ENCODE results near the gene TMEM87B. TPM values are rescaled to one million over a fixed set of nuclear protein-coding genes. Genes with fewer than 3 reads are reported as not detected.
A peak's percentile ranks its signal among the peaks of the same experiment; 100 is the strongest.

The TMEM87B gene
- total and polyA plus RNA-seq, 4 donors: 11.2 to 26.4 (median 18.1) TPM

DNA sequence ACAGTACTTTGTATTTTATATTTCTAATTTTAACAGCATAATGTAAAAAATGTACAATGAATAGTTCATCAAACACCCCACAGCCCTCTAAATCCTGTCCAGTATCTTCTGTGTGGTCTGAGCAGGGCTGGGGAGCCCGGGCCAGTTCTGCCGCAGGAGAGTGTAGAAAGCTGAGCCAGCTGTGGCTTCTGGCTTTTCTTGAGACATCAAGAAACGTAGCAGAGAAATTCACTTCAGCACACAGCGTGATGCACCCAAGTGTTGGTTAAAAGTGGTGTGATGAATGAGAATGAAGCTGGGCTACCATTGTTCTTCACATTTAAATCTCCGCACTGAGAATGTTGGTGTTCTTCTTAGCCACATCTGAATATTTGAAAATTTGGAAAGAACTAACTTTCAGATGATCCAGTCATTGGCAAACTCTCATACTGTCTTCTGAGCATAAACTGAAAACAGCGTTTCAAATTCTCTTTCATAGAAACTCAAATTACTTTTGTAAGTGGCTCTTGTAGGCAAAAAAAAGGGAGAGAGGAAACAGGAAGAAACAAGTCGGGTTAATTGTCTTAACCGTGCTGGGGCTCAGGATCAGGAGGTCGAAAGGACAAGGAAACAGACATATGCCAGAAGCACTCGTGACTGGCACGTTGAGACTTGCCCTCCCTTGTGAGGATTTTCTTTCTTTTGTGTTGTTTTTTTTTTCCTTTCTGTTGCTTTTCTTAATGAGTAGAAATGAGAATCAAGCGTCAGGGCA lies 23.4 kb upstream of the TMEM87B start:
- 10 to 11% methylated on average over 12 of the region's 12 CpGs for WGBS, 2 donors
- H3K27me3 ChIP-seq (ENCODE audit: control insufficient read depth in 3 of 3, insufficient read depth in 3 of 3, low read length in 2 of 3): no peaks in the 10 kb centered on the region
- H3K4me3 ChIP-seq: no peak overlapping the region
- H3K4me1 ChIP-seq (ENCODE audit: control insufficient read depth in 5 of 5, insufficient read depth in 5 of 5, low read length in 5 of 5): peaks cover 0 to 17% (median 4%) of the 10 kb centered on the region in 5 donors
- peak overlapping the region in 1 of 2 donors; percentile 48 for H3K27ac ChIP-seq (ENCODE audit: low read depth in 1 of 2, low read length in 1 of 2)
- peak; percentile 38 for ATAC-seq (ENCODE audit: insufficient read depth, low FRiP score)
- no peak overlapping the region for H3K9ac ChIP-seq (ENCODE audit: insufficient read depth in 1 of 2, low read length in 2 of 2)
- peak; percentile 46 to 81 (median 65) for DNase-seq
- no peaks in the 10 kb centered on the region for H3K9me3 ChIP-seq (ENCODE audit: control insufficient read depth in 4 of 4, insufficient read depth in 3 of 4, low read length in 3 of 4)
- H3K36me3 ChIP-seq (ENCODE audit: control insufficient read depth in 4 of 4, insufficient read depth in 4 of 4, low read length in 4 of 4): no peaks in the 10 kb centered on the region
- TF ChIP-seq, protein P1, sequence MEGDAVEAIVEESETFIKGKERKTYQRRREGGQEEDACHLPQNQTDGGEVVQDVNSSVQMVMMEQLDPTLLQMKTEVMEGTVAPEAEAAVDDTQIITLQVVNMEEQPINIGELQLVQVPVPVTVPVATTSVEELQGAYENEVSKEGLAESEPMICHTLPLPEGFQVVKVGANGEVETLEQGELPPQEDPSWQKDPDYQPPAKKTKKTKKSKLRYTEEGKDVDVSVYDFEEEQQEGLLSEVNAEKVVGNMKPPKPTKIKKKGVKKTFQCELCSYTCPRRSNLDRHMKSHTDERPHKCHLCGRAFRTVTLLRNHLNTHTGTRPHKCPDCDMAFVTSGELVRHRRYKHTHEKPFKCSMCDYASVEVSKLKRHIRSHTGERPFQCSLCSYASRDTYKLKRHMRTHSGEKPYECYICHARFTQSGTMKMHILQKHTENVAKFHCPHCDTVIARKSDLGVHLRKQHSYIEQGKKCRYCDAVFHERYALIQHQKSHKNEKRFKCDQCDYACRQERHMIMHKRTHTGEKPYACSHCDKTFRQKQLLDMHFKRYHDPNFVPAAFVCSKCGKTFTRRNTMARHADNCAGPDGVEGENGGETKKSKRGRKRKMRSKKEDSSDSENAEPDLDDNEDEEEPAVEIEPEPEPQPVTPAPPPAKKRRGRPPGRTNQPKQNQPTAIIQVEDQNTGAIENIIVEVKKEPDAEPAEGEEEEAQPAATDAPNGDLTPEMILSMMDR (IDR thresholded peaks at IDR 0.05; ENCODE audit: control extremely low read depth, extremely low read depth): no peak

DNA sequence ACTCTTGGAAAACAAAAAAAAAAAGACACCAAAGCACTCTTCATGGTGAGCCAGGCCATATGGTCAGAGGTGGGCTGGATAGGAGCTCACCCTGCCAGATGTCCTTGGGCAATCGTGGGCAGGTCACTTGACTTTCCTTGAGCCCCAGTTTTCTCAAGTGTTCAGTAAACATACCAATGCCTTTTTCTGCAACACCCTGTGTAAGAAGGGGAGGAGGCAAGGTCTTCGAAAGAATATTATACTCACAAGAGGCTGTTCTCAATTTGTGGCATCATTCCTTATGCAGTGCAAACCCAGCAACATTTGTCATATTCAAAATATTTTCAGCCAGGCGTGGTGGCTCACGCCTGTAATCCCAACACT lies 22.9 kb upstream of the TMEM87B start:
- WGBS, 2 donors: 54 to 68% methylated on average over 4 of the region's 4 CpGs
- no peaks in the 10 kb centered on the region for H3K36me3 ChIP-seq (ENCODE audit: control insufficient read depth in 4 of 4, insufficient read depth in 4 of 4, low read length in 4 of 4)
- H3K4me3 ChIP-seq: no peak overlapping the region
- H3K27me3 ChIP-seq (ENCODE audit: control insufficient read depth in 3 of 3, insufficient read depth in 3 of 3, low read length in 2 of 3): no peaks in the 10 kb centered on the region
- H3K9me3 ChIP-seq (ENCODE audit: control insufficient read depth in 4 of 4, insufficient read depth in 3 of 4, low read length in 3 of 4): no peaks in the 10 kb centered on the region
- ATAC-seq (ENCODE audit: insufficient read depth, low FRiP score) (peak; percentile 64), DNase-seq (peak in 2 of 3 donors; percentile 51 to 58)
- TF ChIP-seq, protein P1 (IDR thresholded peaks at IDR 0.05; ENCODE audit: control extremely low read depth, extremely low read depth): no peak
- peaks cover 0 to 17% (median 4%) of the 10 kb centered on the region in 5 donors for H3K4me1 ChIP-seq (ENCODE audit: control insufficient read depth in 5 of 5, insufficient read depth in 5 of 5, low read length in 5 of 5)
- H3K9ac ChIP-seq (ENCODE audit: insufficient read depth in 1 of 2, low read length in 2 of 2): no peak overlapping the region
- peak overlapping the region in 1 of 2 donors; percentile 89 for H3K27ac ChIP-seq (ENCODE audit: low read depth in 1 of 2, low read length in 1 of 2)

DNA sequence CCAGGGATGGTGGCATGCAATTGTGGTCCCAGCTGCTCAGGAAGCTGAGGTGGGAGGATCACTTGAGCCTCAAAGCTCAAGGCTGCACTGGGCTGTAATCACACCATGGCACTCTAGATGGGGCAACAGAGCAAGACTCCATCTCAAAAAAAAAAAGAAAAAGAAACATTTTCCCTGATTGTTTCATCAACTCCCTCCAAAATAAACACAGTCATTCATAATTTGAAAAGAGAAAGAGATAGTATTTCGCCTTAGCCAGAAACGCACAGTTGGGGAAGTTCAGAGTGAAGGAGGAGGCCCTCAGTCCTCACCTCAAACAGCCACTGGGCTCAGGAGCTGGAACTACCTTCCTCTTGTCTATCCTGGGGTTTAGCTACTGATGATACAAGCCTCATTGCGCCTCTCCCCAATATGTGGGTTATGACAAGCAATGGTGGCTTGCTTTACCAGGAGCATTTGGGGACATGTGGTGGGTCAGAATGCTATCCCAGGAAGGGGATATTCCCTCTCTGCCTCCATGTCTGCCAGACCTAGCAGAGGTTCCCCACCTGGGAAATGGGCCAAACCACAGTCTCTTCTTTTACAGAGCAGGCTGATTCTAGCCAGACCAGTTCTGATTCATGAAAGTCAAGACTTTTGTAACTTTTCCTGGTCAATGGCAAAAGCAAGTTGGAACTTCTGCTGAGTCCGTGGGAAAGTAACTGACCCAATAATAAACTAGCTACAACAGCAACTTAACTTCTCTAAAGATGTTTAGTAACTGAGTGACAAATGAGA lies 22.2 kb upstream of the TMEM87B start:
- ATAC-seq (ENCODE audit: insufficient read depth, low FRiP score) (peak; percentile 61), DNase-seq (peak in 2 of 3 donors; percentile 27 to 51)
- 45 to 52% methylated on average over 4 of the region's 4 CpGs for WGBS, 2 donors
- Histone ChIP-seq H3K9ac (ENCODE audit: insufficient read depth in 1 of 2, low read length in 2 of 2) (no peak overlapping the region), H3K4me3 (no peak overlapping the region), H3K27ac (ENCODE audit: low read depth in 1 of 2, low read length in 1 of 2) (peak overlapping the region in 1 of 2 donors; percentile 89), H3K9me3 (ENCODE audit: control insufficient read depth in 4 of 4, insufficient read depth in 3 of 4, low read length in 3 of 4) (no peaks in the 10 kb centered on the region), H3K27me3 (ENCODE audit: control insufficient read depth in 3 of 3, insufficient read depth in 3 of 3, low read length in 2 of 3) (no peaks in the 10 kb centered on the region), H3K4me1 (ENCODE audit: control insufficient read depth in 5 of 5, insufficient read depth in 5 of 5, low read length in 5 of 5) (peaks cover 0 to 17% (median 4%) of the 10 kb centered on the region in 5 donors), H3K36me3 (ENCODE audit: control insufficient read depth in 4 of 4, insufficient read depth in 4 of 4, low read length in 4 of 4) (no peaks in the 10 kb centered on the region)
- TF ChIP-seq, protein P1 (IDR thresholded peaks at IDR 0.05; ENCODE audit: control extremely low read depth, extremely low read depth): no peak
